HEK293 (cell line): ENCODE measurements around the gene TRA2B.
"Not testable (repeated sequence)": the region's sequence is repeated elsewhere in the genome, so short reads cannot be mapped to it uniquely, and the experiment has no call there.

Experiments
- CTCF ChIA-PET: fragments of 350-600 bp; formaldehyde crosslinking; extraction: SDS; loops from one replicate; lab custom pipeline; 2021; ENCODE audit warnings: antibody characterized with exemption; lab: Yijun Ruan, JAX
- POLR2A ChIA-PET: fragments of 300-600 bp; formaldehyde crosslinking; extraction: SDS; loops from one replicate; lab custom pipeline; 2020; ENCODE audit warnings: antibody characterized with exemption, inconsistent platforms; lab: Yijun Ruan, JAX
- H3K27ac ChIP-seq: fragments of 200-500 bp; sonication (Bioruptor generic); 2 replicates; pipeline ENCODE4 v1.5.1; 2014; ENCODE audit warnings: low read depth, low read length, control low read depth, inconsistent platforms; ENCODE audit errors: extremely low read depth
- H3K36me3 ChIP-seq, 2 experiments: fragments of 200-500 bp in 1 of 2; sonication (Bioruptor generic) in 1 of 2; 1 replicate in 1 of 2; 2 replicates in 1 of 2; pipeline ENCODE4 v1.5.1; 2014 to 2017; ENCODE audit warnings: inconsistent platforms in 2 of 2, low read length in 2 of 2; ENCODE audit not compliant: control insufficient read depth in 2 of 2, insufficient read depth in 1 of 2
- H3K4me1 ChIP-seq: fragments of 200-500 bp; sonication (Bioruptor generic); 2 replicates; pipeline ENCODE4 v1.5.1; 2014; ENCODE audit warnings: mild to moderate bottlenecking, low read length, inconsistent platforms; ENCODE audit not compliant: control insufficient read depth, insufficient read depth
- H3K4me3 ChIP-seq: 2 replicates; pipeline ENCODE4 v1.5.1; 2011; ENCODE audit warnings: low read depth, mild to moderate bottlenecking, control low read depth, low read length, moderate library complexity
- H3K9me3 ChIP-seq: fragments of 200-500 bp; sonication (Bioruptor generic); 2 replicates; pipeline ENCODE4 v1.5.1; 2014; ENCODE audit warnings: low read depth, low read length, inconsistent platforms; ENCODE audit not compliant: control insufficient read depth, insufficient read depth
- BCL11B ChIP-seq: fragments of 450-650 bp; formaldehyde crosslinking; IDR thresholded peaks from 2 replicates; pipeline ENCODE4 v1.5.1; 2016; ENCODE audit warnings: low read depth, missing biosample characterization, missing genetic modification characterization
- BCL6B ChIP-seq: fragments of 450-650 bp; formaldehyde crosslinking; IDR thresholded peaks from 2 replicates; pipeline ENCODE4 v1.5.1; 2017; ENCODE audit warnings: missing biosample characterization, missing genetic modification characterization
- EGR2 ChIP-seq: fragments of 450-650 bp; formaldehyde crosslinking; IDR thresholded peaks from 2 replicates; pipeline ENCODE4 v1.5.1; 2016; ENCODE audit warnings: low read depth, missing biosample characterization, missing genetic modification characterization
- FEZF1 ChIP-seq: fragments of 450-650 bp; formaldehyde crosslinking; IDR thresholded peaks from 2 replicates; pipeline ENCODE4 v1.5.1; 2016; ENCODE audit warnings: missing biosample characterization, missing genetic modification characterization
- MZF1 ChIP-seq: fragments of 450-650 bp; formaldehyde crosslinking; IDR thresholded peaks from 2 replicates; pipeline ENCODE4 v1.5.1; 2017; ENCODE audit warnings: missing biosample characterization, missing genetic modification characterization, borderline replicate concordance
- PRDM1 ChIP-seq: fragments of 450-650 bp; formaldehyde crosslinking; IDR thresholded peaks from 2 replicates; pipeline ENCODE4; 2016; ENCODE audit warnings: missing biosample characterization, missing genetic modification characterization
- SP2 ChIP-seq: fragments of 450-650 bp; formaldehyde crosslinking; IDR thresholded peaks from 2 replicates; pipeline ENCODE4 v1.5.1; 2016; ENCODE audit warnings: missing biosample characterization, missing genetic modification characterization
- TRIM28 ChIP-seq: IDR thresholded peaks from 2 replicates; pipeline ENCODE4 v1.6.1; 2011; ENCODE audit warnings: low read length, control low read depth, borderline replicate concordance
- ZFHX2 ChIP-seq: fragments of 450-650 bp; formaldehyde crosslinking; conservative IDR thresholded peaks from 2 replicates; pipeline ENCODE4 v1.5.1; 2016; ENCODE audit warnings: missing biosample characterization, missing genetic modification characterization
- ZFP37 ChIP-seq: fragments of 450-650 bp; formaldehyde crosslinking; IDR thresholded peaks from 2 replicates; pipeline ENCODE4 v1.5.1; 2016; ENCODE audit warnings: missing biosample characterization, missing genetic modification characterization
- ZNF146 ChIP-seq: fragments of 450-650 bp; formaldehyde crosslinking; IDR thresholded peaks from 2 replicates; pipeline ENCODE4 v1.5.1; 2016; ENCODE audit warnings: missing biosample characterization, missing genetic modification characterization
- ZNF16 ChIP-seq: fragments of 450-650 bp; formaldehyde crosslinking; IDR thresholded peaks from 2 replicates; pipeline ENCODE4 v1.5.1; 2016; ENCODE audit warnings: low read depth, missing biosample characterization, missing genetic modification characterization
- ZNF184 ChIP-seq: fragments of 450-650 bp; IDR thresholded peaks from 2 replicates; pipeline ENCODE4 v1.5.1; 2018; ENCODE audit warnings: missing biosample characterization, mild to moderate bottlenecking, missing genetic modification characterization
- ZNF202 ChIP-seq: fragments of 450-650 bp; formaldehyde crosslinking; IDR thresholded peaks from 2 replicates; pipeline ENCODE4 v1.5.1; 2016; ENCODE audit warnings: missing biosample characterization, missing genetic modification characterization, borderline replicate concordance
- ZNF214 ChIP-seq: fragments of 450-650 bp; formaldehyde crosslinking; IDR thresholded peaks from 2 replicates; pipeline ENCODE4 v1.5.1; 2017; ENCODE audit warnings: missing biosample characterization, mild to moderate bottlenecking, missing genetic modification characterization, borderline replicate concordance
- ZNF280C ChIP-seq: fragments of 450-650 bp; formaldehyde crosslinking; IDR thresholded peaks from 2 replicates; pipeline ENCODE4 v1.5.1; 2016; ENCODE audit warnings: missing biosample characterization, missing genetic modification characterization
- ZNF280D ChIP-seq: fragments of 450-650 bp; formaldehyde crosslinking; IDR thresholded peaks from 2 replicates; pipeline ENCODE4 v1.5.1; 2016; ENCODE audit warnings: missing biosample characterization, missing genetic modification characterization
- ZNF366 ChIP-seq: fragments of 450-650 bp; formaldehyde crosslinking; conservative IDR thresholded peaks from 2 replicates; pipeline ENCODE4 v1.5.1; 2016; ENCODE audit warnings: missing biosample characterization, missing genetic modification characterization
- ZNF513 ChIP-seq: fragments of 450-650 bp; IDR thresholded peaks from 2 replicates; pipeline ENCODE4 v1.5.1; 2018; ENCODE audit warnings: missing biosample characterization, missing genetic modification characterization
- ZNF660 ChIP-seq: fragments of 450-650 bp; IDR thresholded peaks from 2 replicates; pipeline ENCODE4 v1.5.1; 2018; ENCODE audit warnings: missing biosample characterization, mild to moderate bottlenecking, missing genetic modification characterization
- ZXDB ChIP-seq: fragments of 450-650 bp; formaldehyde crosslinking; IDR thresholded peaks from 2 replicates; pipeline ENCODE4 v1.5.1; 2016; ENCODE audit warnings: missing biosample characterization, missing genetic modification characterization

Gene TRA2B

GRCh38 chr3:185909913-185910312 is 27.9 kb downstream of the TRA2B start:
- CTCF ChIA-PET: not testable (repeated sequence)

GRCh38 chr3:185900228-185900627 is 37.6 kb downstream of the TRA2B start:
- Histone ChIP-seq H3K36me3 (no peaks in the 10 kb centered on the region), H3K9me3 (no peaks in the 10 kb centered on the region), H3K4me3 (no peak overlapping the region), H3K4me1 (no peaks in the 10 kb centered on the region), H3K27ac (no peak overlapping the region)
- POLR2A ChIA-PET: no interaction called here
- TF ChIP-seq ZNF660 (tag by site-specific recombination): peak; percentile 21; the same call in 1 of the 2 replicates
- TF ChIP-seq BCL11B: no peak
- peak; percentile 78 for TF ChIP-seq PRDM1 (tag by site-specific recombination)
- TF ChIP-seq ZFP37: 0 out of 2 replicates have a peak, but pooled peaks have one; percentile 47
- peak; percentile 89 for TF ChIP-seq FEZF1 (tag by site-specific recombination)
- TF ChIP-seq TRIM28: no peak
- no peak for TF ChIP-seq BCL6B (tag by site-specific recombination)
- CTCF ChIA-PET: interaction anchor here (0.7 to 1.4 kb wide), 2 partner anchors 132 to 240 kb away, joined by 3 read pairs; no protein-coding TSS in a partner anchor

More at GRCh38 chr3:185909913-185910312, 27.9 kb downstream of the TRA2B start:
- H3K27ac ChIP-seq, POLR2A ChIA-PET, H3K9me3 ChIP-seq, H3K4me3 ChIP-seq, H3K4me1 ChIP-seq: not testable (repeated sequence)
- peak; percentile 94 for TF ChIP-seq ZNF146 (tag by site-specific recombination)
- TF ChIP-seq ZNF280D (tag by site-specific recombination): 0 out of 2 replicates have a peak, but pooled peaks have one; percentile 56
- peaks cover 0 to 21% of the 10 kb centered on the region in 2 experiments; a peak in 2 of 3 replicates for H3K36me3 ChIP-seq

- Histone ChIP-seq H3K27ac (no peak overlapping the region), H3K9me3 (no peaks in the 10 kb centered on the region), H3K4me3 (no peak overlapping the region), H3K4me1 (no peaks in the 10 kb centered on the region), H3K36me3 (no peaks in the 10 kb centered on the region)
- CTCF ChIA-PET: interaction anchor here (0.5 kb wide), 1 partner anchor 321 kb away, joined by 3 read pairs; no protein-coding TSS in a partner anchor
- POLR2A ChIA-PET: no interaction called here
- TF ChIP-seq ZNF202 (tag by site-specific recombination) (no peak), ZNF16 (no peak), MZF1 (tag by site-specific recombination) (no peak), SP2 (no peak), EGR2 (tag by site-specific recombination) (no peak)
- TF ChIP-seq, all 188 proteins: peak for 0
Measured at GRCh38 chr3:185896636-185897035, 41.2 kb downstream of the TRA2B start.

- Histone ChIP-seq H3K4me3 (no peak overlapping the region), H3K36me3 (no peaks in the 10 kb centered on the region), H3K4me1 (no peaks in the 10 kb centered on the region), H3K27ac (no peak overlapping the region), H3K9me3 (no peaks in the 10 kb centered on the region)
- POLR2A ChIA-PET: no interaction called here
- CTCF ChIA-PET: interaction anchor here (1.7 kb wide), 1 partner anchor 57 kb away, joined by 3 read pairs; no protein-coding TSS in a partner anchor
- no peak for TF ChIP-seq ZNF214 (tag by site-specific recombination)
- TF ChIP-seq ZFHX2 (tag by site-specific recombination): no peak
- TF ChIP-seq ZNF366 (tag by site-specific recombination): no peak
- TF ChIP-seq ZXDB (tag by site-specific recombination): no peak
- TF ChIP-seq ZNF513 (tag by site-specific recombination): no peak
- TF ChIP-seq ZNF184: no peak
- TF ChIP-seq ZNF280C (tag by site-specific recombination): no peak
Measured at GRCh38 chr3:185887066-185887465, 50.7 kb downstream of the TRA2B start.
